ENCODE data around the gene C2CD5.

GRCh38 chr12:22447223-22447622 is 97.1 kb downstream of the C2CD5 start:
- no peak for TF ChIP-seq CTCF (IDR thresholded peaks at IDR 0.05; ENCODE audit: insufficient read depth, low read length, poor library complexity, severe bottlenecking)
- TF ChIP-seq EZH2phosphoT487 (conservative IDR thresholded peaks at IDR 0.05; ENCODE audit: low read length): no peak

Measured in SU-DHL-6 (cell line).